NB4 (cell line): Measurements from ENCODE around the gene ARHGDIG.

ENCODE experiments used
- DNase-seq: peaks from one replicate; pipeline ENCODE4 v3.0.0; 2010; ENCODE audit warnings: low read depth
- H3K4me3 ChIP-seq: one replicate; pipeline ENCODE4 v1.5.1; 2011; ENCODE audit warnings: mild to moderate bottlenecking, low read depth, low read length, moderate library complexity
- CTCF ChIP-seq: IDR thresholded peaks from one replicate; pipeline ENCODE4 v1.5.1; 2012; ENCODE audit warnings: low read depth, low read length
- MAX ChIP-seq: IDR thresholded peaks from 2 replicates; pipeline ENCODE4 v1.6.1; 2011; ENCODE audit warnings: low read depth, low read length
- MYC ChIP-seq: IDR thresholded peaks from 2 replicates; pipeline ENCODE4 v1.6.1; 2011; ENCODE audit warnings: low read depth, low read length
- POLR2A ChIP-seq: IDR thresholded peaks from 2 replicates; pipeline ENCODE4 v1.6.1; 2011; ENCODE audit warnings: mild to moderate bottlenecking; ENCODE audit not compliant: insufficient read length; ENCODE audit errors: extremely low read depth

ARHGDIG gene

GRCh38 chr16:260326-260725 is 20.1 kb upstream of the ARHGDIG start:
- TF ChIP-seq MYC (no peak), CTCF (no peak), POLR2A (no peak), MAX (no peak)
- H3K4me3 ChIP-seq: no peak overlapping the region
- DNase-seq: no peak

DNA sequence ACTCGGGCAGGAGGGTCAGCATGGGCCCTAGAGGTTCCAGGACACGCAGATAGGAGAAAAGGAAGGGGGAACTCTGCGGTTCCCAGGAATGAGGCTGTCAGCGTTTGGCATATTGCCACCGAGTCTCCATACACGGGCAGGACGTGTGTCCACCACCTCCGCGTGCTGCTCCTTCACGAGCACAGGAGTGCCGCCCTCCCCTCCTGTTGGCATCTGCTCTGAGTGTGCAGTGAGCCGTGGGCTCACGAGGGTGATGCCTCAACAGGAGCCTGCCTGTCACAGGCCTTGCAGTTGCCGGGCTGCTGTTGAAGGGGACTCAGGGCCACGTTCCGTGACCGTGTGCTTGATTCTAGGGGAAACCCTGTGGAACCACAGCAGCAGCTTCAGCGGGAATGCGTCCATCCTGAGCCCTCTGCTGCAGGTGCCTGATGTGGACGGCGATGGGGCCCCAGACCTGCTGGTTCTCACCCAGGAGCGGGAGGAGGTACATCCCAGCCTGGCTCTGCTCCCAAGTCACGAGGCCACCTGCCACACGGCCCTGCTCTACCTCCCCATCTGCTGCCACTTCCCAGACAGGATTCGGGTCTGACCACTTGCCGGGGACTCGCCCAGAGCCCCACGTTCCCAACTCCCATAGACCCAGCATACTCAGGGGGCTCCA is 19.2 kb upstream of the ARHGDIG start:
- H3K4me3 ChIP-seq: no peak overlapping the region
- no peak for DNase-seq
- no peak for TF ChIP-seq CTCF
- TF ChIP-seq MYC: no peak
- no peak for TF ChIP-seq POLR2A
- TF ChIP-seq MAX: no peak

DNA sequence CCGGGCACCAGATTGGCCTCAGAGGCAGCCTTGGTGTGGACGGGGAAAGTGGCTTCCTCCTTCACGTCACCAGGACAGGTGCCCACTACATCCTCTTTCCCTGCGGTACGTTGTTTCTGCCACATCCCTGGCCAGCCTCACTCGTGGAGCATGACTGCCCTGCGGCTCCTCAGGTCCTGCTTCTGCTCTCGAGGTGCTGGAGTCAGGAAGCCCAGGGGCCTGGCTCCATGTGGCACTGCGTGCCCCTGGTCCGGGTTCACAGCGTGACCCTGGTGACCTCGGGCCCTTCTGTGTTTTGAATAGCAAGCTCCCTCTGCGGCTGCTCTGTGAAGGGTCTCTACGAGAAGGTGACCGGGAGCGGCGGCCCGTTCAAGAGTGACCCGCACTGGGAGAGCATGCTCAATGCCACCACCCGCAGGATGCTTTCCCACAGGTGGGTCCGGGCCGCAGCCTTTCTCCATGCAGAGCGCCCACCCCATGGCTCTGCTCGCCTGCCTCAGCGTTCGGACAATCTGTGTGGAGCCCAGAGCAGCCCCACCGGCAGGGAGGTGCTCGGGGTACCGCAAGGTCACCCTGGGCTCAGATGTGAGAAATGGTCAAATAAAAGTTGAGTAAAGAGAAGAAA is 18.2 kb upstream of the ARHGDIG start:
- DNase-seq: no peak
- TF ChIP-seq MAX: no peak
- no peak for TF ChIP-seq POLR2A
- TF ChIP-seq MYC: no peak
- no peak for TF ChIP-seq CTCF
- no peak overlapping the region for H3K4me3 ChIP-seq

DNA sequence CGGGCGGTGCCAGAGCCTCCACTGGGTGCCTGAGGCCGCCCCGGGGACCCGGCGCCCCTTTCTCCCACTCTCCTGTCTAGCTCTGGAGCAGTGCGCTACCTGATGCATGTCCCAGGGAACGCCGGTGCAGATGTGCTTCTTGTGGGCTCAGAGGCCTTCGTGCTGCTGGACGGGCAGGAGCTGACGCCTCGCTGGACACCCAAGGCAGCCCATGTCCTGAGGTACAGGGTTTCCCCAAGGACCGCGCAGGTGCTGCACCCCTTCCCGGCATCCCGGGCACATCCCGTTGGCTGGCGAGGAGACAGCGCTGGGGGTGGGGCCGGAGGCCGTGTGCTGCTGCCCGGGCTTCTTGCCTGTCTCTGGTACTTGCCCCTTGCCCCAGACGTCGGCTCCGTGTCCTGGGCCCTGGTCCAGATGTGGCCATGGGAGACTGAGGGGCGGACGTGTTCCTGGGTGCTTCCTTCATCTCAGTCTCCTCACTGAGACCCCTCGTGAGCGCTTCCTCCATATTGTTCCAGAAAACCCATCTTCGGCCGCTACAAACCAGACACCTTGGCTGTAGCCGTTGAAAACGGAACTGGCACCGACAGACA is 17.1 kb upstream of the ARHGDIG start:
- DNase-seq: no peak
- TF ChIP-seq POLR2A: no peak
- no peak for TF ChIP-seq MYC
- no peak for TF ChIP-seq CTCF
- TF ChIP-seq MAX: no peak
- H3K4me3 ChIP-seq: no peak overlapping the region

DNA sequence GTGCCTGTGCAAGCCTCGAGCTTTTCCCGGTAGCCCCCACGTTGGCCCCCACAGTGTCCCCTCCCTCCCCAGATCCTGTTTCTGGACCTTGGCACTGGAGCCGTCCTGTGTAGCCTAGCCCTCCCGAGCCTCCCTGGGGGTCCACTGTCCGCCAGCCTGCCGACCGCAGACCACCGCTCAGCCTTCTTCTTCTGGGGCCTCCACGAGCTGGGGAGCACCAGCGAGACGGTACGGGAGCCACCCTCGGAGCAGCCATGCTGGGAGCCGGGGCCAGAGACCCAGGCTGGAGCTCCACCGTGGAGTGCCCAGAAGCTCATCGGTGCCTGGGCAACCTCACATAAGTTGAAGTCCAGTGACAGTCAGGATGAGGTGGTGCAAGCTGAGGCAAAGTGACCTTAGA is 16.4 kb upstream of the ARHGDIG start:
- DNase-seq: no peak
- TF ChIP-seq CTCF (no peak), POLR2A (no peak), MAX (no peak), MYC (no peak)
- H3K4me3 ChIP-seq: no peak overlapping the region
